SK-N-SH treated with all-trans-retinoic acid at 6 μM for 48 hours (cell line): ENCODE data around the gene OCA2.

Experiments used
- ATAC-seq: fragments of 200-7000 bp; cut with Tn5 transposase; 3 replicates; pipeline ENCODE4 v1.9.1; 2020; ENCODE audit warnings: mild to moderate bottlenecking, moderate library complexity
- ARNTL ChIP-seq: fragments of 450-650 bp; formaldehyde crosslinking; IDR thresholded peaks from 2 replicates; pipeline ENCODE4 v1.5.0; 2020; ENCODE audit warnings: low read depth, mild to moderate bottlenecking, moderate library complexity, borderline replicate concordance
- BACH2 ChIP-seq: fragments of 250-450 bp; sonication (Bioruptor Pico); IDR thresholded peaks from 2 replicates; pipeline ENCODE4 v1.9.0; 2021; ENCODE audit warnings: mild to moderate bottlenecking, borderline replicate concordance
- CREB5 ChIP-seq: fragments of 250-450 bp; sonication (Bioruptor Pico); IDR thresholded peaks from 2 replicates; pipeline ENCODE4 v1.5.1; 2020; ENCODE audit warnings: low read depth, mild to moderate bottlenecking, moderate library complexity
- CSDC2 ChIP-seq: fragments of 250-450 bp; sonication (Bioruptor Pico); IDR thresholded peaks from 2 replicates; pipeline ENCODE4 v1.5.0; 2020; ENCODE audit warnings: mild to moderate bottlenecking, moderate library complexity
- CSRNP3 ChIP-seq: fragments of 250-450 bp; sonication (Bioruptor Pico); IDR thresholded peaks from 2 replicates; pipeline ENCODE4 v1.5.1; 2021; ENCODE audit warnings: mild to moderate bottlenecking, moderate library complexity
- ESRRG ChIP-seq: fragments of 250-450 bp; sonication (Bioruptor Pico); IDR thresholded peaks from 2 replicates; pipeline ENCODE4 v1.6.1; 2021; ENCODE audit warnings: mild to moderate bottlenecking
- GLIS3 ChIP-seq: fragments of 250-450 bp; sonication (Bioruptor Pico); IDR thresholded peaks from 2 replicates; pipeline ENCODE4 v1.5.0; 2020; ENCODE audit warnings: mild to moderate bottlenecking, moderate library complexity
- ISL1 ChIP-seq: fragments of 250-450 bp; sonication (Bioruptor Pico); IDR thresholded peaks from 2 replicates; pipeline ENCODE4 v2.1.2; 2022; ENCODE audit warnings: mild to moderate bottlenecking, moderate library complexity
- OSR1 ChIP-seq: fragments of 250-450 bp; sonication (Bioruptor Pico); IDR thresholded peaks from 2 replicates; pipeline ENCODE4 v1.8.0; 2022; ENCODE audit warnings: moderate library complexity, mild to moderate bottlenecking, inconsistent platforms
- PATZ1 ChIP-seq: fragments of 250-450 bp; sonication (Bioruptor Pico); IDR thresholded peaks from 2 replicates; pipeline ENCODE4 v1.8.0; 2020; ENCODE audit warnings: mild to moderate bottlenecking, moderate library complexity, borderline replicate concordance
- POU6F1 ChIP-seq: fragments of 250-450 bp; sonication (Bioruptor Pico); IDR thresholded peaks from 2 replicates; pipeline ENCODE4 v1.8.0; 2021; ENCODE audit warnings: low read depth, mild to moderate bottlenecking, moderate library complexity, borderline replicate concordance
- PPARA ChIP-seq: fragments of 250-450 bp; sonication (Bioruptor Pico); IDR thresholded peaks from 2 replicates; pipeline ENCODE4 v1.5.0; 2020; ENCODE audit warnings: mild to moderate bottlenecking, borderline replicate concordance
- RARB ChIP-seq: fragments of 250-450 bp; sonication (Bioruptor Pico); IDR thresholded peaks from 2 replicates; pipeline ENCODE4 v1.8.0; 2021; ENCODE audit warnings: mild to moderate bottlenecking, moderate library complexity
- SNAI2 ChIP-seq: fragments of 250-450 bp; sonication (Bioruptor Pico); IDR thresholded peaks from 2 replicates; pipeline ENCODE4 v1.5.0; 2020; ENCODE audit warnings: mild to moderate bottlenecking, moderate library complexity
- TCF4 ChIP-seq: fragments of 250-450 bp; sonication (Bioruptor Pico); IDR thresholded peaks from 2 replicates; pipeline ENCODE4 v1.8.0; 2021; ENCODE audit warnings: mild to moderate bottlenecking, moderate library complexity, borderline replicate concordance
- TOX ChIP-seq: fragments of 250-450 bp; sonication (Bioruptor Pico); IDR thresholded peaks from 2 replicates; pipeline ENCODE4 v1.8.0; 2021; ENCODE audit warnings: mild to moderate bottlenecking, moderate library complexity, borderline replicate concordance
- TSHZ2 ChIP-seq: fragments of 250-450 bp; sonication (Bioruptor Pico); IDR thresholded peaks from 2 replicates; pipeline ENCODE4 v1.5.0; 2020; ENCODE audit warnings: mild to moderate bottlenecking, moderate library complexity
- ZC3H10 ChIP-seq: fragments of 250-450 bp; sonication (Bioruptor Pico); IDR thresholded peaks from 2 replicates; pipeline ENCODE4 v1.5.1; 2021; ENCODE audit warnings: mild to moderate bottlenecking, moderate library complexity
- ZFP3 ChIP-seq: fragments of 250-450 bp; sonication (Bioruptor Pico); IDR thresholded peaks from 2 replicates; pipeline ENCODE4 v1.5.0; 2020; ENCODE audit warnings: mild to moderate bottlenecking, moderate library complexity
- ZFP30 ChIP-seq: fragments of 450-650 bp; formaldehyde crosslinking; IDR thresholded peaks from 2 replicates; pipeline ENCODE4 v1.5.0; 2022; ENCODE audit warnings: mild to moderate bottlenecking, moderate library complexity
- ZNF565 ChIP-seq: fragments of 450-650 bp; formaldehyde crosslinking; conservative IDR thresholded peaks from 2 replicates; pipeline ENCODE4 v1.5.0; 2020; ENCODE audit warnings: low read depth, mild to moderate bottlenecking, moderate library complexity
- ZNF8 ChIP-seq: fragments of 450-650 bp; formaldehyde crosslinking; IDR thresholded peaks from 2 replicates; pipeline ENCODE4 v1.5.0; 2020; ENCODE audit warnings: mild to moderate bottlenecking, moderate library complexity

Gene OCA2

GRCh38 chr15:28058082-28058481, 41.0 kb downstream of the OCA2 start:
- TF ChIP-seq TSHZ2 (CRISPR knock-in tag) = no peak
- no peak for TF ChIP-seq OSR1 (CRISPR knock-in tag)
- no peak for TF ChIP-seq ZNF8 (CRISPR knock-in tag)
- no peak for TF ChIP-seq GLIS3 (CRISPR knock-in tag)
- TF ChIP-seq RARB (CRISPR knock-in tag) = no peak
- TF ChIP-seq ARNTL (CRISPR knock-in tag) = no peak
- no peak for TF ChIP-seq ZC3H10 (CRISPR knock-in tag)
- no peak for TF ChIP-seq ESRRG (CRISPR knock-in tag)
- TF ChIP-seq TOX (CRISPR knock-in tag) = no peak
- no peak for TF ChIP-seq PATZ1
- no peak for TF ChIP-seq ISL1 (CRISPR knock-in tag)
- TF ChIP-seq PPARA (CRISPR knock-in tag) = no peak
- TF ChIP-seq TCF4 = no peak
- TF ChIP-seq CSDC2 (CRISPR knock-in tag) = no peak
- TF ChIP-seq SNAI2 (CRISPR knock-in tag) = no peak
- no peak for TF ChIP-seq CREB5 (CRISPR knock-in tag)
- no peak for TF ChIP-seq ZFP30 (CRISPR knock-in tag)
- TF ChIP-seq POU6F1 (CRISPR knock-in tag) = no peak
- no peak for ATAC-seq

- ATAC-seq = no peak
- TF ChIP-seq OSR1 (CRISPR knock-in tag) = no peak
- no peak for TF ChIP-seq GLIS3 (CRISPR knock-in tag)
- TF ChIP-seq ZC3H10 (CRISPR knock-in tag) = no peak
- TF ChIP-seq ARNTL (CRISPR knock-in tag) = no peak
- no peak for TF ChIP-seq ZNF565
- TF ChIP-seq CSRNP3 (CRISPR knock-in tag) = no peak
- TF ChIP-seq TSHZ2 (CRISPR knock-in tag) = no peak
- no peak for TF ChIP-seq CSDC2 (CRISPR knock-in tag)
- TF ChIP-seq TCF4 = no peak
- TF ChIP-seq ZFP3 (CRISPR knock-in tag) = no peak
- no peak for TF ChIP-seq PATZ1
- TF ChIP-seq CREB5 (CRISPR knock-in tag) = no peak
- TF ChIP-seq ZFP30 (CRISPR knock-in tag) = no peak
- TF ChIP-seq RARB (CRISPR knock-in tag) = no peak
- no peak for TF ChIP-seq BACH2
- TF ChIP-seq PPARA (CRISPR knock-in tag) = no peak
Observed at GRCh38 chr15:28051955-28052633, 47.0 kb downstream of the OCA2 start.
